GM20000 (cell line): ENCODE data around the gene AIFM3.

Experiments
- DNase-seq: peaks from one replicate; pipeline ENCODE4 v3.0.0; 2012; ENCODE audit warnings: low spot score
- TF ChIP-seq, protein P1 (sequence below): IDR thresholded peaks from 2 replicates; pipeline ENCODE4 v1.5.1; 2012; ENCODE audit warnings: mild to moderate bottlenecking, control low read depth; ENCODE audit errors: extremely low read depth, missing control alignments

AIFM3 gene, protein sequence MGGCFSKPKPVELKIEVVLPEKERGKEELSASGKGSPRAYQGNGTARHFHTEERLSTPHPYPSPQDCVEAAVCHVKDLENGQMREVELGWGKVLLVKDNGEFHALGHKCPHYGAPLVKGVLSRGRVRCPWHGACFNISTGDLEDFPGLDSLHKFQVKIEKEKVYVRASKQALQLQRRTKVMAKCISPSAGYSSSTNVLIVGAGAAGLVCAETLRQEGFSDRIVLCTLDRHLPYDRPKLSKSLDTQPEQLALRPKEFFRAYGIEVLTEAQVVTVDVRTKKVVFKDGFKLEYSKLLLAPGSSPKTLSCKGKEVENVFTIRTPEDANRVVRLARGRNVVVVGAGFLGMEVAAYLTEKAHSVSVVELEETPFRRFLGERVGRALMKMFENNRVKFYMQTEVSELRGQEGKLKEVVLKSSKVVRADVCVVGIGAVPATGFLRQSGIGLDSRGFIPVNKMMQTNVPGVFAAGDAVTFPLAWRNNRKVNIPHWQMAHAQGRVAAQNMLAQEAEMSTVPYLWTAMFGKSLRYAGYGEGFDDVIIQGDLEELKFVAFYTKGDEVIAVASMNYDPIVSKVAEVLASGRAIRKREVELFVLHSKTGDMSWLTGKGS

DNA sequence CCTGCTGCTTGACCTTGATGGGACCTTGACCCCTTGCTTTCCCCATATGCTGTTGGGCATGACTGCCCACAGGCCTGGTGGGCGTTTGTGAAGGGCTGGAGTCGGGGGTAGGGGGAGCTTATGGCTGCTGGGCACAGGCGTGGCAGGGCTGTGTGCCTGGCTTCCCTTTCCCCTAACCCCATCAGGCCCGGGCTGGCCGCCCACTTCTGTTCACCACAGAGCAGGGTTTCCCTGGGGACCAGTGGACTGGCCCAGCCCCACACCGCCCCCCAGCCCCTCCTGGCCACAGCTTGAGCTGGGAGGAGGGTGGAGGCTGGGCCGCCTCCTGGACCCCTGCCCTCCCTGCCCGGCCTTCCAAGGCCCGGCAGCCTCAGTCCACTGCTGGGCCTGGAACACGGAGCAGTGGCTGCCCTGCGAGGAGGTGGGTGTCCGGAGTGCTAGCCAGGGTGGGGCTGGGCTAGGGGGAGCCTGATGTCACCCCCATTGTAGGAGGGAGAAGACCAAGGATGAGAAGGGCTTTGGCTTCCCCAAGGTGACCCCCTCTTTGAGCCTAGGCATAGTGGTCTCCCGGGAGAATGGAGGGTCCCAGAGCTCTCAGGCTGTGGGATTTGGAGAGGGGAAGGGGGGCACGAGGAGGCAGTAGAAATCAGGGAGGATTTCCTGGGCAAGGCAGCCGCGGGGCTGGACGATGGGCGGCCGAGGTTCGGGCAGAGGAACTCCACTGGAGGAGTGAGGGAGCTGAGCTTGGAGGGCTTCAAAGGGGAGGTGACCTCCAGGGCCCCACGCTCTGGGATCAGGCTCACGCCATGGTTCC is at the start of gene AIFM3:
TSS of gene AIFM3 (plus strand) at position 373 of the 814 bp plus-strand sequence. CDS start 690 bp downstream, outside the sequence.
- DNase-seq: no peak
- TF ChIP-seq, protein P1, sequence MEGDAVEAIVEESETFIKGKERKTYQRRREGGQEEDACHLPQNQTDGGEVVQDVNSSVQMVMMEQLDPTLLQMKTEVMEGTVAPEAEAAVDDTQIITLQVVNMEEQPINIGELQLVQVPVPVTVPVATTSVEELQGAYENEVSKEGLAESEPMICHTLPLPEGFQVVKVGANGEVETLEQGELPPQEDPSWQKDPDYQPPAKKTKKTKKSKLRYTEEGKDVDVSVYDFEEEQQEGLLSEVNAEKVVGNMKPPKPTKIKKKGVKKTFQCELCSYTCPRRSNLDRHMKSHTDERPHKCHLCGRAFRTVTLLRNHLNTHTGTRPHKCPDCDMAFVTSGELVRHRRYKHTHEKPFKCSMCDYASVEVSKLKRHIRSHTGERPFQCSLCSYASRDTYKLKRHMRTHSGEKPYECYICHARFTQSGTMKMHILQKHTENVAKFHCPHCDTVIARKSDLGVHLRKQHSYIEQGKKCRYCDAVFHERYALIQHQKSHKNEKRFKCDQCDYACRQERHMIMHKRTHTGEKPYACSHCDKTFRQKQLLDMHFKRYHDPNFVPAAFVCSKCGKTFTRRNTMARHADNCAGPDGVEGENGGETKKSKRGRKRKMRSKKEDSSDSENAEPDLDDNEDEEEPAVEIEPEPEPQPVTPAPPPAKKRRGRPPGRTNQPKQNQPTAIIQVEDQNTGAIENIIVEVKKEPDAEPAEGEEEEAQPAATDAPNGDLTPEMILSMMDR: no peak

GRCh38 chr22:20918663-20919218 is 48.3 kb upstream of the AIFM3 start:
- DNase-seq: no peak
- TF ChIP-seq, protein P1: no peak

GRCh38 chr22:20919718-20920117 is 47.3 kb upstream of the AIFM3 start:
- TF ChIP-seq, protein P1: no peak
- no peak for DNase-seq

- TF ChIP-seq, protein P1: no peak
- DNase-seq: no peak
Measured at GRCh38 chr22:20920881-20921203, 46.2 kb upstream of the AIFM3 start.

- TF ChIP-seq, protein P1: no peak
- DNase-seq: no peak
Measured at GRCh38 chr22:20922141-20922751, 44.8 kb upstream of the AIFM3 start.

GRCh38 chr22:20926243-20926642 is 40.8 kb upstream of the AIFM3 start:
- TF ChIP-seq, protein P1: no peak
- no peak for DNase-seq
